Activated naive CD4-positive, alpha-beta T cell treated with anti-CD3 and anti-CD28 coated beads, Interleukin-2, amount 50 U/mL, for 24 hours (primary cell): ENCODE data around the gene TSC22D2.

ENCODE experiments used
- H3K27ac Mint-ChIP-seq: one replicate; pipeline ENCODE4 v1.8.0; 2021; ENCODE audit warnings: mild to moderate bottlenecking, mixed read lengths
- H3K27me3 Mint-ChIP-seq: one replicate; pipeline ENCODE4 v1.8.0; 2021; ENCODE audit warnings: mixed read lengths
- H3K36me3 Mint-ChIP-seq: one replicate; pipeline ENCODE4 v1.8.0; 2021; ENCODE audit warnings: mixed read lengths
- H3K4me1 Mint-ChIP-seq: one replicate; pipeline ENCODE4 v1.8.0; 2021; ENCODE audit warnings: mixed read lengths
- H3K4me3 Mint-ChIP-seq: one replicate; pipeline ENCODE4 v1.8.0; 2021; ENCODE audit warnings: mild to moderate bottlenecking, mixed read lengths
- H3K9me3 Mint-ChIP-seq: one replicate; pipeline ENCODE4 v1.8.0; 2021; ENCODE audit warnings: mixed read lengths

The TSC22D2 gene

DNA sequence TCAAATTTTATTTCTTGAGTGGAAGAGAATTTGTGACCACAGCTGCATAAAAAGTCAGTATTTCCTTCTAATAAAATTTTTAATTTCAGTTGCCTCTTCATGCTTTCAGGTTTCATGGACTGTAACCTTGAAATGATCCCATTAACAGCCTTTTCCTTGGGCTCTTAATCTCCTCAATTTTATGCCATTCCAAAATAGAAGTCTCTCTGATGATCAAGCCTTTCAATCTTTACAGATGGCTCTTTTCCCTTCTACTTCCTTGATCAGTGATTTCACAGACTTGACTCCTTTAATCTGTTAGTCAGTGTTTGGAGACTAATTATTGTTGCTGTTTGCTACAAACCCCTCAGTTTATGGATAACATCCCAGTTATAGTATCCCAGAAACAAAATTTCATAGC lies 11.9 kb downstream of the TSC22D2 start:
- no peak overlapping the region for H3K4me3 Mint-ChIP-seq
- no peaks in the 10 kb centered on the region for H3K9me3 Mint-ChIP-seq
- H3K36me3 Mint-ChIP-seq, result peaks cover 15% of the 10 kb centered on the region
- no peaks in the 10 kb centered on the region for H3K27me3 Mint-ChIP-seq
- peaks cover 69% of the 10 kb centered on the region for H3K4me1 Mint-ChIP-seq
- no peak overlapping the region for H3K27ac Mint-ChIP-seq

DNA sequence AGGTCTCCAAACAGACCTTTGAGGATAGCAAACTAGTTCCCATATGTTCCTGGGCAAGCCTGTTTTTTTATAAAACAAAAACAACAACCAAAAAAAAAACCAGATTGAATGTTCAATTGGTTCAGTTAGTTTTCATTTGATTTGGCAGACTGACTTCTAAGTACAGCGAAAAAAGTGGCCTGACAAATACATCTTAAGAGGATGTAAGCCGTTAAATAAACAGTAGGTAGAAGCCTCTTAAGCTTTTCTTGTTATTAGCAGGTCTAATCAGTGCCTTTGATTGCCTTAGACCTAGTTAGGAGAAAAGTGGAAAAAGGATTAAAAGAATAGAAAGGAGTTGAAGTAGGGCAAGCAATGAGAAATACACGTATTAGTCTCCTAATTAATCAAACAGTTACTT lies 13.2 kb downstream of the TSC22D2 start:
- no peak overlapping the region for H3K4me3 Mint-ChIP-seq
- H3K9me3 Mint-ChIP-seq, result no peaks in the 10 kb centered on the region
- peaks cover 64% of the 10 kb centered on the region for H3K4me1 Mint-ChIP-seq
- H3K27ac Mint-ChIP-seq, result no peak overlapping the region
- peaks cover 16% of the 10 kb centered on the region for H3K36me3 Mint-ChIP-seq
- H3K27me3 Mint-ChIP-seq, result no peaks in the 10 kb centered on the region

GRCh38 chr3:150421799-150422548 lies 13.9 kb downstream of the TSC22D2 start:
- Mint-ChIP-seq H3K4me3 (no peak overlapping the region), H3K9me3 (no peaks in the 10 kb centered on the region), H3K36me3 (peaks cover 18% of the 10 kb centered on the region), H3K27ac (no peak overlapping the region), H3K27me3 (no peaks in the 10 kb centered on the region), H3K4me1 (peaks cover 69% of the 10 kb centered on the region)

DNA sequence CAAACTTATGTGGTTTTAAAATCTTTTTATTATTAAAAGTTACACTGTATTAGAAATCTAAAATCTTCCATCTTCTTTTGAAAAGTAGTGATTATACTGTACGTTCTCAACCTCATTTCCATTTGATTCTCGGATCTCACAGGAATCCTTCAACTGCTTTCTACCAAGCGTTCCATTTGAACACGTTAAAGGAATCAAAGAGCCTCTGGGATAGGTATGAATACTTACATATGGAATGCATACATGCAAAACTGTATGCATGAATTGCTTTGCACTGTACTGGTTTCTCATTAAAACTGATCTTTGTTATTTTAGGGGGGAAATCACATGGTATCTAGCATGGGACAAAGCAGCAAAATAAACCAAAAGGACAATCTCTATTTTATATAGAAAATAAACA lies 14.8 kb downstream of the TSC22D2 start:
- no peak overlapping the region for H3K27ac Mint-ChIP-seq
- H3K4me1 Mint-ChIP-seq, result peaks cover 69% of the 10 kb centered on the region
- H3K36me3 Mint-ChIP-seq, result peaks cover 16% of the 10 kb centered on the region
- no peak overlapping the region for H3K4me3 Mint-ChIP-seq
- H3K9me3 Mint-ChIP-seq, result no peaks in the 10 kb centered on the region
- H3K27me3 Mint-ChIP-seq, result no peaks in the 10 kb centered on the region

DNA sequence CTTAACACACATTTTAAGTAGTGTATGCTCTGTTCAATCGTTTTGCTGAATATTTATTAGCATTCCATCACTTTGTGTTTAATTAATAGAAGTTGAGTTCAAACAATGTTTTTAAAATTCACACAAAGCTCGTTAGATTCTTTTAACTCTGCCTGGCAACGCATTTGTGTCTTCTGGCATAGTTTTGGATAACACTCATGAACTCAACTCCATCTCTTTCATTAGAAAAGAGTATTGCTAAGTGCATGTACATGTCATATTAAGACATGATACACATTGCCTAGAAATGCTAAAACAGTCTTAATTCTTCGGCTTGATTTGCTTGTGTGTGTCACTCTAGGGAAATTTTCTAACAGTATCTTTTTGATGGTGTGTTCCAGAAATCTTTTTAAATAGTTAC lies 15.7 kb downstream of the TSC22D2 start:
- Mint-ChIP-seq H3K36me3 (peaks cover 20% of the 10 kb centered on the region), H3K27me3 (no peaks in the 10 kb centered on the region), H3K27ac (no peak overlapping the region), H3K9me3 (no peaks in the 10 kb centered on the region), H3K4me1 (peaks cover 70% of the 10 kb centered on the region), H3K4me3 (no peak overlapping the region)

- H3K36me3 Mint-ChIP-seq, result peaks cover 27% of the 10 kb centered on the region
- no peak overlapping the region for H3K4me3 Mint-ChIP-seq
- H3K4me1 Mint-ChIP-seq, result peaks cover 69% of the 10 kb centered on the region
- H3K27ac Mint-ChIP-seq, result no peak overlapping the region
- no peaks in the 10 kb centered on the region for H3K27me3 Mint-ChIP-seq
- no peaks in the 10 kb centered on the region for H3K9me3 Mint-ChIP-seq
Measured at GRCh38 chr3:150426292-150426691, 18.2 kb downstream of the TSC22D2 start.

DNA sequence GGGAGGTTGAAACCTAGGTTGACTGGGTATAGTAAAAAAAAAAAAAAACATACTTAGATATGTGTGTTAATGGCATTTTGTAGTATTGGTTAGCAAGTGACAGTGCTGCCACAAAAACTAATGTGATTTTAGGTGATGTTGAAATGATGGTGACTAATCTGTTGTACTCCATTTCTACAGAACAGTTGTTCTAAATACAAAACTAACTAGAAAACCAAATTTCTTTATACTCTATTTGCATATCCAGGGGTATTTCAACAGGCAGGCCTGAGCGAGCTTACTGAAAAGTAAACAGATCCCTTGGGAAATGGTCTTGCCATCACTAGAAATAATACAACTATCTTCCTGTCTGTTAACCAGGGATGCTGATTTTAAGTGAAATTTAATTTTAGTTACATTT lies 20.5 kb downstream of the TSC22D2 start:
- H3K4me3 Mint-ChIP-seq, result no peak overlapping the region

DNA sequence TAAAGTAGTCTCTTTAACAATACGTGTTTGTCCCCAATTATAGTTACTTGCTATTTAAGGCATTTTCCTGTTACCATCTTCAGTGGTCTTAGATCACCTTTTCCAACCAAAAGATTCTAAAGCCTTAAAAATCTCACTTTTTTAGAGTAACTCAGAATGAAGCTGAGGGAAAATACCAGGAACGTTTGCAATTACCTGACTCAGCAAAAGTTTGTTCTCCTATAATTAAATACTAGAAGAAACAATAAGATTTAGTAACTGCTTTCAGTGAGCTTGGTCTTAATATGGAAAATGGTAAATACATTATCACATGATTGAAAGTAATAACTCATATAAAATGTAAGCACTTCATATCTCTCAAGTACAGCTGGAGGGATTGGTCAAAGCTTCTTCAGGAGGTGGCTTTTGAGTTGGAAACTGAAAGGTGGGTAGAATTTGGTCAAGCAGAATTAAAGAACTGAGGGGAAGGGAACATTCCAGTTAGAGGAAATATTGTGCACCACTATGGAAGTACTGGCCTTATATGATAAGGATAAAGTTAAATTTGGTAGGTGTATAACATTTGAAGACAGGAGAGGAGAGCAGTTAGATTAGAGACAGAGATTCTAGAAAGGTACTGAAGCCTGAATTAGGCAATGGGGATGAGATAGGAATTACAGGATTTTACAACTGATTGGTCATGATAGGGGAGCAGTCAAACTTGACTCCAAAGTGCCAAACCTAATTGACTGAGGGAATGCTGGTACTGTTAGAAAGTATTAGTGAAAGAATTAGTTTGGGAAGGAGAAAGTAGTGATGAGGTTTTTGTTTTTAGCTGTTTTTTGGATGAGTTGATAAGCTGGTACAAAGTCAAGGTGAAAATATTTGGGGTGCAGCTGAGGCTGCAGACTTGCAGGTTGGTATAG lies 21.9 kb downstream of the TSC22D2 start:
- H3K4me1 Mint-ChIP-seq, result peaks cover 70% of the 10 kb centered on the region
- no peaks in the 10 kb centered on the region for H3K9me3 Mint-ChIP-seq
- H3K36me3 Mint-ChIP-seq, result peaks cover 21% of the 10 kb centered on the region
- H3K4me3 Mint-ChIP-seq, result no peak overlapping the region
- H3K27me3 Mint-ChIP-seq, result no peaks in the 10 kb centered on the region
- no peak overlapping the region for H3K27ac Mint-ChIP-seq

More for the DNA sequence above, 20.5 kb downstream of the TSC22D2 start:
- Mint-ChIP-seq H3K4me1 (peaks cover 65% of the 10 kb centered on the region), H3K27ac (no peak overlapping the region), H3K36me3 (peaks cover 22% of the 10 kb centered on the region), H3K27me3 (no peaks in the 10 kb centered on the region), H3K9me3 (no peaks in the 10 kb centered on the region)

GRCh38 chr3:150433347-150433746 lies 25.2 kb downstream of the TSC22D2 start:
- H3K4me3 Mint-ChIP-seq, result no peak overlapping the region
- H3K9me3 Mint-ChIP-seq, result no peaks in the 10 kb centered on the region
- peaks cover 8% of the 10 kb centered on the region for H3K36me3 Mint-ChIP-seq
- peaks cover 41% of the 10 kb centered on the region for H3K4me1 Mint-ChIP-seq
- no peak overlapping the region for H3K27ac Mint-ChIP-seq
- no peaks in the 10 kb centered on the region for H3K27me3 Mint-ChIP-seq

GRCh38 chr3:150434234-150434633 lies 26.1 kb downstream of the TSC22D2 start:
- H3K27ac Mint-ChIP-seq, result no peak overlapping the region
- H3K4me1 Mint-ChIP-seq, result peaks cover 36% of the 10 kb centered on the region
- H3K9me3 Mint-ChIP-seq, result no peaks in the 10 kb centered on the region
- peaks cover 8% of the 10 kb centered on the region for H3K36me3 Mint-ChIP-seq
- H3K27me3 Mint-ChIP-seq, result no peaks in the 10 kb centered on the region
- no peak overlapping the region for H3K4me3 Mint-ChIP-seq

- Mint-ChIP-seq H3K4me1 (peaks cover 26% of the 10 kb centered on the region), H3K27me3 (no peaks in the 10 kb centered on the region)
Measured at GRCh38 chr3:150436161-150436560, 28.1 kb downstream of the TSC22D2 start.

GRCh38 chr3:150439657-150440056 lies 31.6 kb downstream of the TSC22D2 start:
- Mint-ChIP-seq H3K9me3 (no peaks in the 10 kb centered on the region), H3K4me1 (peaks cover 39% of the 10 kb centered on the region), H3K27ac (no peak overlapping the region), H3K27me3 (no peaks in the 10 kb centered on the region), H3K4me3 (no peak overlapping the region), H3K36me3 (peaks cover 18% of the 10 kb centered on the region)

More at GRCh38 chr3:150436161-150436560, 28.1 kb downstream of the TSC22D2 start:
- H3K27ac Mint-ChIP-seq, result no peak overlapping the region
- no peaks in the 10 kb centered on the region for H3K9me3 Mint-ChIP-seq
- peaks cover 5% of the 10 kb centered on the region for H3K36me3 Mint-ChIP-seq
- no peak overlapping the region for H3K4me3 Mint-ChIP-seq

DNA sequence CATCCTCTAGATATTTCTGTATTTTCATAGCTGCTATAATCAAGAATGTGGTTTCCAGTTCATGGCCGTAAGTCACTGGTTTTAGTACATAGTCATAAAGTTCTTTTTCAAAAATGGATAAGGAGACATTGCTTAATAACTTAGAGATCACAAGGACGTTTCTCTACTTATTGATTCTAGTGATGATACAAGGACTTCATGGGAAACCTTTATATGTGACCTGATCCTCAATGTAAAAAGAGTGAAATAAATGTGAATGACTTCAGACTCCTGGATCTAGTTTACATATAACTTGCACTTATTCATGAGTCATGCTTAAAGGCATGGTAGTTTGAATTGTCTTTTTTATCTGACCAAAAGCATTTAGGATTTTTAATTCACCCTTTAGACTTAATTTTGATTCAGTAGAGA lies 35.2 kb downstream of the TSC22D2 start:
- no peak overlapping the region for H3K27ac Mint-ChIP-seq
- H3K27me3 Mint-ChIP-seq, result no peaks in the 10 kb centered on the region
- H3K9me3 Mint-ChIP-seq, result no peaks in the 10 kb centered on the region
- peaks cover 18% of the 10 kb centered on the region for H3K36me3 Mint-ChIP-seq
- no peak overlapping the region for H3K4me3 Mint-ChIP-seq
- peaks cover 63% of the 10 kb centered on the region for H3K4me1 Mint-ChIP-seq

GRCh38 chr3:150444371-150444770 lies 36.3 kb downstream of the TSC22D2 start:
- no peaks in the 10 kb centered on the region for H3K9me3 Mint-ChIP-seq
- no peak overlapping the region for H3K4me3 Mint-ChIP-seq
- H3K36me3 Mint-ChIP-seq, result peaks cover 20% of the 10 kb centered on the region
- H3K27me3 Mint-ChIP-seq, result no peaks in the 10 kb centered on the region
- H3K27ac Mint-ChIP-seq, result no peak overlapping the region
- H3K4me1 Mint-ChIP-seq, result peaks cover 69% of the 10 kb centered on the region

- Mint-ChIP-seq H3K27ac (no peak overlapping the region), H3K36me3 (peaks cover 16% of the 10 kb centered on the region), H3K9me3 (no peaks in the 10 kb centered on the region), H3K27me3 (no peaks in the 10 kb centered on the region), H3K4me3 (no peak overlapping the region), H3K4me1 (peaks cover 70% of the 10 kb centered on the region)
Measured at GRCh38 chr3:150446470-150446977, 38.4 kb downstream of the TSC22D2 start.

DNA sequence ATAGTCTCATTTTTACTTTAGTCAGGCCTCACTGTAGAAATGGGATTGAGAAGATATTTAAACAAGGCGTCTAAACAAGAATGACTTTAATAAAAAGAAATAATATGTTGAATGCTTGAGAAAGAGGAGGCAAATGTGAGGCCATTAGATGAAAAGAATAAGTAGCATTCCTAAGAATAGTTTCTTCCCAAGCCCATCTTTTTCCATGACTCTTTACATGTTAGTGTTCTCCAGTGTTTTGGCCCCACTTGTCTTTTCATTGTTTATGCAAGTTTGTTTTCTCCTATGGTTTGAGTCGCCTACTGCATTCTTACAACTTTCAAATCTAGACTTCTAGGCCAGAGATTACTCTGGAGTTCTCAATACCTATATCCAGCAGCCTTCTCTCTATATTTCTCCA lies 39.0 kb downstream of the TSC22D2 start:
- H3K27ac Mint-ChIP-seq, result no peak overlapping the region
- H3K27me3 Mint-ChIP-seq, result no peaks in the 10 kb centered on the region
- H3K9me3 Mint-ChIP-seq, result no peaks in the 10 kb centered on the region
- H3K36me3 Mint-ChIP-seq, result peaks cover 14% of the 10 kb centered on the region
- H3K4me3 Mint-ChIP-seq, result no peak overlapping the region
- peaks cover 70% of the 10 kb centered on the region for H3K4me1 Mint-ChIP-seq
